Measurements from ENCODE around the gene ATP2C2.

DNA sequence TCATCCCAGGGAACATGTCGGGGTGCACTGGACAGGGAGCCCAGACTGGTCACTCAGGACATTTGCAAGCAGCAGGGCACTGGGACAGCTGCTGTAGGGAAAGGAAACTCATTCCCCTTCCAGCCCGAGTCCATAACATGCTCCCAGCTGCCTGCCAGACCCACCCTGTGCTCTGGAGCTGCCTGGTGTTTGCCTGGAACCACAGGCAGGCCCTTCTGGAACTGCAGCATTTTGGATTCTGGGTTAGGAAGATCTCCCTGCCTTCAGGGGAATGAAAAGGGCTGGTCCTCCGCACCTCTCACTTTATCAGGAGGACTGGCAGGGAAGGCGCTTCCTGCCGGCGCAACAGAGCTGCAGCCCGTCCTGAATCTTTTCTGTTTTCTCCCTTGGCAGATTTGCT, 94.9 kb downstream of the ATP2C2 start:
- TF ChIP-seq, protein P1, sequence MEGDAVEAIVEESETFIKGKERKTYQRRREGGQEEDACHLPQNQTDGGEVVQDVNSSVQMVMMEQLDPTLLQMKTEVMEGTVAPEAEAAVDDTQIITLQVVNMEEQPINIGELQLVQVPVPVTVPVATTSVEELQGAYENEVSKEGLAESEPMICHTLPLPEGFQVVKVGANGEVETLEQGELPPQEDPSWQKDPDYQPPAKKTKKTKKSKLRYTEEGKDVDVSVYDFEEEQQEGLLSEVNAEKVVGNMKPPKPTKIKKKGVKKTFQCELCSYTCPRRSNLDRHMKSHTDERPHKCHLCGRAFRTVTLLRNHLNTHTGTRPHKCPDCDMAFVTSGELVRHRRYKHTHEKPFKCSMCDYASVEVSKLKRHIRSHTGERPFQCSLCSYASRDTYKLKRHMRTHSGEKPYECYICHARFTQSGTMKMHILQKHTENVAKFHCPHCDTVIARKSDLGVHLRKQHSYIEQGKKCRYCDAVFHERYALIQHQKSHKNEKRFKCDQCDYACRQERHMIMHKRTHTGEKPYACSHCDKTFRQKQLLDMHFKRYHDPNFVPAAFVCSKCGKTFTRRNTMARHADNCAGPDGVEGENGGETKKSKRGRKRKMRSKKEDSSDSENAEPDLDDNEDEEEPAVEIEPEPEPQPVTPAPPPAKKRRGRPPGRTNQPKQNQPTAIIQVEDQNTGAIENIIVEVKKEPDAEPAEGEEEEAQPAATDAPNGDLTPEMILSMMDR (IDR thresholded peaks at IDR 0.05), result no peak
- TF ChIP-seq POLR2A (IDR thresholded peaks at IDR 0.05), result no peak
